ENCODE data around the gene CCDC74A.
"Not testable (repeated sequence)": the region's sequence is repeated elsewhere in the genome, so short reads cannot be mapped to it uniquely, and the experiment has no call there.

CCDC74A gene

DNA sequence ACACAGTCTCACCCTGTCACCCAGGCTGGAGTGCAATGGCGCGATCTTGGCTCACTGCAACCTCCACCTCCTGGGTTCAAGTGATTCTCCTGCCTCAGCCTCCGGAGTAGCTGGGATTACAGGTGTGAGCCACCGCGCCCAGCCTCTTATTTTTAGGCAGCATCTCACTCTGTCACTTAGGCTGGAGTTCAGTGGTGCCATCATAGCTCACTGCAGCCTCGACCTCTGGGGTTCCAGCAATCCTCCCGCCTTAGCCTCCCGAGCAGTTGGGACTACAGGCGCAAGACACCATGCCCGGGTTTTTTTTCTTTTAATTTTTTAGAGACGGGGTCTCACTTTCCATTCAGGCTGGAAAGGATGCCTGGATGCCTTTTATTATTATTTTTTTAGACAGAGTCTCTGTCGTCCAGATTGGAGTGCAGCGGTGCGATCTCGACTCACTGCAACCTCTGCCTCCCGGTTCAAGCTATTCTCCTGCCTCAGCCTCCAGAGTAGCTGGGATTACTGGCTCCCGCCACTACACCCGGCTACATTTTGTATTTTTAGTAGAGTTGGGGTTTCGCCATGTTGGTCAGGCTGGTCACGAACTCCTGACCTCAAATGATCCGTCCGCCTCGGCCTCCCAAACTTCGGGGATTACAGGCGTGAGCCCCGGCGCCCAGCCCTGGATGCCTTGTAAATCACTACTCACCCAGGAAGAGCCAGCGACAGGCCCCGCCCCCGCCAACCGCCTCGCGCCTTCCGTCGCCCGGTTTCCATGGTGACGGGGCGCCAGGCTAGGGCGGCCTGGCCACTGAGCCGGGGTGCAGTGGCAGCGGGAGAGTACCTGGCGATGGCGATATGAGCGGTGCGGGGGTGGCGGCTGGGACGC lies at the start of gene CCDC74A:
CCDC74A (plus strand) TSS at position 758 of the 871 bp plus-strand sequence; CDS start at position 841, 83 bp downstream.
- DNase-seq = not testable (repeated sequence)

DNA sequence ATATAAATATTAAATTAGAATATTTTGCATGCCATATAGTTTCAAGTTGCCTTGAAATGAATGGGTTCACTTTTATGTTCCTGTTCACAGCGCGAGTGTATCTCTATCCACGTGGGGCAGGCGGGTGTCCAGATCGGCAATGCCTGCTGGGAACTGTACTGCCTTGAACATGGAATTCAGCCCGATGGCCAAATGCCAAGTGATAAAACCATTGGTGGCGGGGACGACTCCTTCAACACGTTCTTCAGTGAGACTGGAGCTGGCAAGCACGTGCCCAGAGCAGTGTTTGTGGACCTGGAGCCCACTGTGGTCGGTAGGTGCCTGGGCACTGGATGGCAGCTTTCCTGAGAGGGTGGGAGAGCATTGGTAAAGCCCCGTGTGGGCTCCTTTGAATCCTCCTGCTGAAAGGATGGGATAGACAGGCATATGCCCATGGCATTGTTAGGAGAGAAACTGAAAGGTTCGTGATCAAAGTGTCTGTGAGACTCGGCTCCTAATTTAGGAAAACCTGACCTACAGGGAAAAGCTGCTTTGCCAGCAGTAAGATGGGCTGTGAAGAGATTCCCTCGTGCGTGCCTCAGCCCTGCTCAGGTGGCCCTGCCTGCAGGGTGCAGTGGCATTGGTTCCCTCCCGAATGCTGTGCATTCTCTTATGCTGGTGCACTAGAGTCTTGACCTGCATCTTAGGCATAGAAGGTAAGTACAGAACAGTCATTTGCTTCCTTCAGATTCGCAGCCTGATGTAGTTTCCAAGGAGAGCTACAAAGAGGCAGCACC lies 49.4 kb upstream of the CCDC74A start:
- not testable (repeated sequence) for DNase-seq

- DNase-seq = not testable (repeated sequence)
These were observed 48.7 kb upstream of the CCDC74A start for GRCh38 chr2:131478850-131479461.

- not testable (repeated sequence) for DNase-seq
These were observed 47.3 kb upstream of the CCDC74A start for GRCh38 chr2:131480351-131480750.

DNA sequence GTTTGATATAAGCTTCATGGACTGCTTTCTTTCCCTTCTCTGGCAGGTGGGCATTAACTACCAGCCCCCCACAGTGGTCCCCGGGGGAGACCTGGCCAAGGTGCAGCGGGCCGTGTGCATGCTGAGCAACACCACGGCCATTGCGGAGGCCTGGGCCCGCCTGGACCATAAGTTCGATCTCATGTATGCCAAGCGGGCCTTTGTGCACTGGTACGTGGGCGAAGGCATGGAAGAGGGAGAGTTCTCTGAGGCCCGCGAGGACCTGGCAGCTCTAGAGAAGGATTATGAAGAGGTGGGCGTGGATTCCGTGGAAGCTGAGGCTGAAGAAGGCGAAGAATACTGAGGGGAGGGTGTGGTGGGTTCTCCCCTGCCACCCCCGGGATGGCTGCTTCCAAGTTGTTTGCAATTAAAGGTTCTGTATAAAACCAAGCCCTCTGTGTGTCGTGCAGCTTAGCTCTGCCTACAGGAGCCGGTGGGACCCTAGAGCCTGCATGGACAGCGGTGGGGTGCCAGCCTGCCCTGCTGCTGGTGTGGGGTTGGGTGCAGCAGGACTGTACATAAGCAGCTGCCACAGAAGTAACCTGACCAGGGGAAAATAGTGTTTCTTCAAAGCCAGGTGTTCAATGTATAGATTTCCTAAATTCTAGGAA lies 45.1 kb upstream of the CCDC74A start:
- not testable (repeated sequence) for DNase-seq

GRCh38 chr2:131483981-131484820 lies 43.5 kb upstream of the CCDC74A start:
- not testable (repeated sequence) for DNase-seq

GRCh38 chr2:131484906-131485460 lies 42.7 kb upstream of the CCDC74A start:
- not testable (repeated sequence) for DNase-seq

- not testable (repeated sequence) for DNase-seq
These were observed 41.3 kb upstream of the CCDC74A start for GRCh38 chr2:131486201-131486902.

- no peak for DNase-seq
These were observed 39.1 kb upstream of the CCDC74A start for GRCh38 chr2:131488306-131489205.

DNA sequence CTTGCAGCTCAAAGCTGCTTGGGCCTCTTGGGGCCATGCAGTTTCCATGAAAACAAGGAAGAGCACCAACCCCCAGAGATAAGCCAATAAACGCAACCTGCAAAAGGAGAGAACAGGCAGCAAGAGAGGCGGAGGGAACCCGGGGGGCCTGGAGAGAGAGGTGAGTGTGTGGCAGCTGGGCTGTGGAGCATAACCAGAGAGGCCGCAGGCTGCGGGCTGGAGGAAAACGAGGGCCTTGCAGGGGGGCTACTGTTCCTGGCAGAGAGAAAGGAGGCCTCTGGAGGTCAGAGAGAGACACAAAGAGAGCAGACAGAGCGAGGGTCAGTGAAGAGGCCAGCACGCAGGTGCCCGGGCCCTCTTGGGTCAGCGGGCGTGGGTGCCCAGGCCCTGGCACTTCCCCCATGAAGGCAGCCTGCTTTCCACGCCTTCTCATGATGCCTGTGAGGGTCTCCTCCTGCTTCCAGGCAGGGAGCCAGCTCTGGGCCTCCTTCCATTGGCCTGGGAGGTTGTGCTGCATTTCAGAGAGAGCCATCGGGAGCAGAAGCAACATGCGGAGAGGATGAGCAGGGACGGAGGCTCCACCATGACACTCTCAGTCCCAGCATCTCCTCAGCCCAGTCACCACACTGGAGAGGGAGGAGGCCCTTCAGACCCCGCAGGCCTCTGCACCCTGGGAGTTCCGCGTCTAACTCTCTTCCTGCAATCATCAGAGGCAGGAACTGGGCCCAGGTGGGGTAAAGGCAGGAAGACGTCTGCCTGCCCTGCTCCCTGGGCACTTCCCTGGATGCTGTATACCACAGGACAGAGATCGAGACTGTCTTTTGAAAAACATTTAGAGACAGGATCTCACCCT lies 36.8 kb upstream of the CCDC74A start:
- DNase-seq = not testable (repeated sequence)

DNA sequence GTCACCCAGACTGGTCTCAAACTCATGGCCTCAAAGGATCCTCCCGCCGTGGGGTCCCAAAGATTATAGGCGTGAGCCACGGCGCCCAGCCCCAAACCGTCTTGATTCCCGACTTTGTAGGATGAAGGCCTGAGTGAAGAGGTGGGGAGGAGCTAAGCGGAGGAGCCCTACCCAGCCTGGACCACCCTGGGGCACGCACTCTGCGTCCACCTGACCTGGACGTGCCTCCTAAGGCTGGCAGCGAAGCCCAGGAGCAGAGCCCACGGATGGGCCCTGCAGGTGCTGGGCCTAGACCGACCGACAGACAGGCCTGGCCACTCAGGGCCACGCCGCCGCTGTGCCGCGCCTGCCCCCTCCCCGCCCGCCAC lies 36.2 kb upstream of the CCDC74A start:
- not testable (repeated sequence) for DNase-seq

- not testable (repeated sequence) for DNase-seq
These were observed 35.7 kb upstream of the CCDC74A start, which contains the start of gene MZT2A for GRCh38 chr2:131492015-131492417. TSS of gene MZT2A (minus strand) at chr2:131492397. CDS start at chr2:131492376, 21 bp downstream.

GRCh38 chr2:131492418-131493198 lies 35.1 kb upstream of the CCDC74A start:
- DNase-seq = peak; percentile 88

DNA sequence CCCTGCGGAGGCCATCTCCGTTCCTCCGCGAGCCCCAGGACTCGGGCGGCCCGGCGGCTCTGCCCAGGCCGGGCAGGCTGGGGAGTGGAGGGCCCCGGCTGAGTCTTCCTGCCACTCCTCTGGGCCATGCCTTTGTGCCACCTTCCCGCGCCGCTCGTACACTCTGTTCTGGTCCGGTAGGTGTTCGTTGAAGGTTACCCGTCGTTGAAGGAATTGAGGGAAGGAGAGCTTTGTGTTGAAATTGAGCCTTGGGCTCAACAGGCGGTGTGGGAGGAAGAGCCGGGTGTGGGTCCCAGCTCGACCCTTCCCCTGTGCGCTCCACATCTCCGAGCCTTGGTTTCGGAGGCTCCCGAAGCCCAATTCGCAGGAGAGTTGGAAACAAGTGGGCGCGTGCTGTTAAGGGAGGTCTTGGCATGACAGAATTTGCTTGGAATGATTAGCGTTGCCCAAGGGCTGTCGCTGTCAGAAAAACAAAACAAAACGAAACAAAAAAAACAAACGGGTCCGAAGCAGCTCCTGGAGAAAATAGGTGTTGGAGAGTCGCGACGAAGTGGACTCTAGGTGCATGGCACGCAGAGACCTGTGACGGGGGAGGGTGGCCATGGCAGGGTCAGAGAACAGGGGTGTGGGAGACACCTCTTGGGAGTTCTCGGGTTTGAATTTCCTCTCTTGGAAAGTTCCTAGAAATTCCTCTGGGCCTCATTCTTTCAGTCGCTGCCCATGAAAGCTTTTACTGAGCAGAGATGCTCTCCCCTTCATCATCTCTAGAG lies 34.3 kb upstream of the CCDC74A start:
- DNase-seq = no peak

DNA sequence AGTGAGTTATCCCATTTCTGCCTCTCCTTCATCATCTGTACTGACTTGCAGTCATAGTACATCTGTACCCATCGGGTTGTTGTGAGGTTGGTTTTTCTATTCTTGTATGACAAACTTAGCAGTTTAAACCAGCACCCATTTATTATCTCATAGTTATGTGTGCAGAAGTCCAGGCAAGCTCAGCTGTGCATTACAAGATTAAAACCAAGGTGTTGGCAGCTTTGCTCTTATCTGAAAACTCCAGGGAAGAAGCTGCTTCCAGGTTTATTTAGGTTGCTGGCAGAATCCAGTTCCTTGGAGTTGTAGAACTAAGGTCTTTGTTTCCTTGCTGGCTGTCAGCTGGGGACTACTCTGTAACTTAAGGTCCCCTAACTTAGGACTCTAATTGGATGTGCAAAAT lies 32.2 kb upstream of the CCDC74A start:
- not testable (repeated sequence) for DNase-seq

DNA sequence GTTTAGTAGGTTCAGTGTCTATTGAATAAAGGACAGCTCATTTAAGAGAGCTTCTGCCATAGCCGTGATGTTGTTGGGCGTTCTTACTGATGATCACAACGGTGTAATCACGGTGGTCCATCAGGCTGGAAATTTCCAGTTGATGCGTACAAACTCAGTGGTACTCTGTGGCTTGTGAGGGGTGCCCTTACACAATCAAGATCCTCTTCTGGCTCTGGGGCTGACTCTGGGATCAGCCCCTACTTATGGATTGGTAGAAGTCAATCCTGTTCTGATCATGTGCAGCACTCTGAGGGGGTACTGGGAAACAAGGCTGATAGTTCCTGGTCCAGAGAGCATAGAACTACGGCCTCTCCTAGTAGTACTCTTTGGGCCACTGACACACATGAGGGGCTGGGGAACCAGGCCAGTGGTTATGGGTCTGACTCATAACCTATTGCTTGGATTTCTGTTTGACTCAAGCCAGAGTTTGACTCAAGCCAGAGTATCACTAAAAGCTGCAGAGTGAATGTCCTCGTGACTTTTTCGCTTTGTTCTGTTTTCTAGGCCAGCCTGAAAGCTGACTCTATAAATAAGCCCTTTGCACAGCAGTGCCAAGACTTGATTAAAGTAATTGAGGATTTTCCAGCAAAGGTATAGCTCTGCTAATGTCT lies 29.2 kb upstream of the CCDC74A start:
- not testable (repeated sequence) for DNase-seq
